K562 (cell line): ENCODE measurements around the gene POLR3E. TPM values are rescaled to one million over a fixed set of nuclear protein-coding genes. Genes with fewer than 3 reads are reported as not detected.
A peak's percentile ranks its signal among the peaks of the same experiment; 100 is the strongest.

Experiments
- BCL6 ChIP-seq: fragments of 250-450 bp; sonication (Bioruptor Pico); IDR thresholded peaks from 2 replicates; pipeline ENCODE4 v1.4.0; 2020
- BMI1 ChIP-seq: fragments of 150-350 bp; IDR thresholded peaks from 2 replicates; pipeline ENCODE4 v1.6.1; 2014; ENCODE audit warnings: low read length
- ILK ChIP-seq: fragments of 450-650 bp; IDR thresholded peaks from 2 replicates; pipeline ENCODE4 v1.6.1; 2016; ENCODE audit warnings: missing genetic modification characterization, low read depth, mild to moderate bottlenecking, missing compliant biosample characterization, moderate library complexity, borderline replicate concordance
- IRF9 ChIP-seq: fragments of 450-650 bp; IDR thresholded peaks from 2 replicates; pipeline ENCODE4 v1.6.1; 2016; ENCODE audit warnings: missing biosample characterization, missing genetic modification characterization
- MEF2D ChIP-seq: conservative IDR thresholded peaks from 2 replicates; pipeline ENCODE4 v1.6.1; 2016; ENCODE audit warnings: low read depth, missing genetic modification characterization, missing compliant biosample characterization
- MXI1 ChIP-seq: IDR thresholded peaks from 2 replicates; pipeline ENCODE4 v1.6.1; 2011; ENCODE audit warnings: low read depth, mild to moderate bottlenecking, improper control_type of control experiment, low read length
- RAD21 ChIP-seq, 2 experiments: fragments of 250-450 bp in 1 of 2; fragments of 450-650 bp in 1 of 2; sonication (Bioruptor Pico) in 1 of 2; formaldehyde crosslinking in 1 of 2; IDR thresholded peaks in 1 of 2; conservative IDR thresholded peaks in 1 of 2; 2 replicates each; pipeline versions ENCODE4 v1.4.0 to v1.8.0; 2020 to 2022; ENCODE audit warnings: mild to moderate bottlenecking in 2 of 2, moderate library complexity in 1 of 2
- TAF15 ChIP-seq: fragments of 200-400 bp; formaldehyde crosslinking; IDR thresholded peaks from 2 replicates; pipeline ENCODE4 v1.6.1; 2017; ENCODE audit warnings: mild to moderate bottlenecking, low read depth, low read length, moderate library complexity
- TFAP4 ChIP-seq: sonication (generic); formaldehyde crosslinking; IDR thresholded peaks from 2 replicates; pipeline ENCODE4 v1.8.0; 2022; ENCODE audit warnings: missing genetic modification reagents, mild to moderate bottlenecking, moderate library complexity, borderline replicate concordance
- ZNF197 ChIP-seq: fragments of 200-800 bp; sonication (Bioruptor generic); IDR thresholded peaks from 2 replicates; pipeline ENCODE4 v1.6.1; 2016; ENCODE audit warnings: low read depth, missing genetic modification characterization, missing compliant biosample characterization
- polyA plus RNA-seq, 8 experiments: library from polyadenylated mRNA; depleted of rRNA in 4 of 8; stranded (reverse) in 5 of 8; unstranded in 3 of 8; fragments of >200 nt; fragmentation: Nextera tagmentation in 2 of 8; fragmentation: Illumina TruSeq in 1 of 8; extraction: Ambion mirVana in 2 of 8; extraction: Trizol in 1 of 8; gene quantifications; 2 replicates each; pipeline versions ENCODE4 v1.2.1 to v1.2.3, GENCODE V29; 2011 to 2014; ENCODE audit warnings: inconsistent platforms in 1 of 8, missing spikeins in 1 of 8
- total RNA-seq, 7 experiments: library from RNA; depleted of rRNA in 6 of 7; stranded (reverse); fragments of >200 nt in 6 of 7; fragmentation: Illumina TruSeq in 2 of 7; extraction: Trizol in 2 of 7; gene quantifications; 2 replicates each; pipeline versions ENCODE4 v1.2.1 to v1.2.3, GENCODE V29; 2011 to 2021; ENCODE audit warnings: low replicate concordance in 1 of 7

The POLR3E gene
- total and polyA plus RNA-seq, 9 of the 15 experiments (the other 6 are each of a cell fraction or from before 2014, with no cell fraction given) = 17.7 to 151 (median 82.6) TPM

- TF ChIP-seq MXI1 (no peak), ZNF197 (CRISPR knock-in tag) (peak; percentile 81), MEF2D (tag) (peak; percentile 28; the same call in 1 of the 2 replicates), TAF15 (no peak), BMI1 (no peak), TFAP4 (CRISPR knock-in tag) (peak; percentile 73), RAD21 (CRISPR knock-in tag; conservative IDR thresholded peaks at IDR 0.05 in 1 of 2, IDR thresholded peaks at IDR 0.05 in 1 of 2) (peak in 1 of 2 experiments; percentile 25; a peak in 1 of 4 replicates), IRF9 (tag) (peak; percentile 94), BCL6 (CRISPR knock-in tag) (no peak), ILK (tag) (no peak)
Observed at GRCh38 chr16:22291860-22292318, 5.3 kb upstream of the POLR3E start (continued).
